OCI-LY1 (cell line): ENCODE results near the gene GUCY1A2.

Source experiments
- H2AFZ ChIP-seq: fragments of 200-600 bp; sonication (generic), shearing (Covaris generic); 2 replicates; pipeline ENCODE4 v1.6.0; 2014; ENCODE audit warnings: antibody characterized with exemption, mild to moderate bottlenecking, low read length
- H3F3A ChIP-seq: fragments of 200-600 bp; sonication (generic), shearing (Covaris generic); 2 replicates; pipeline ENCODE4 v1.6.0; 2014; ENCODE audit warnings: mild to moderate bottlenecking, antibody characterized with exemption, low read length, moderate library complexity; ENCODE audit not compliant: insufficient read depth
- H3K27ac ChIP-seq: fragments of 200-600 bp; sonication (generic); 2 replicates; pipeline ENCODE4 v1.5.1; 2014; ENCODE audit warnings: low read length, mixed run types, mild to moderate bottlenecking, low read depth; ENCODE audit not compliant: poor library complexity, severe bottlenecking
- H3K27me3 ChIP-seq: fragments of 200-600 bp; sonication (generic); 2 replicates; pipeline ENCODE4 v1.6.0; 2014; ENCODE audit warnings: antibody characterized with exemption, mild to moderate bottlenecking, low read length, moderate library complexity; ENCODE audit not compliant: insufficient read depth
- H3K36me3 ChIP-seq: fragments of 200-600 bp; sonication (generic); 2 replicates; pipeline ENCODE4 v1.6.1; 2014; ENCODE audit warnings: mild to moderate bottlenecking, antibody characterized with exemption, low read length, moderate library complexity, mixed read lengths; ENCODE audit not compliant: insufficient read depth
- H3K4me1 ChIP-seq: fragments of 200-600 bp; sonication (generic); 2 replicates; pipeline ENCODE4 v1.5.1; 2014; ENCODE audit warnings: mild to moderate bottlenecking, low read length, moderate library complexity; ENCODE audit not compliant: insufficient read depth, severe bottlenecking
- H3K4me2 ChIP-seq: fragments of 200-600 bp; sonication (generic), shearing (Covaris generic); 2 replicates; pipeline ENCODE4 v1.6.1; 2014; ENCODE audit warnings: low read length
- H3K4me3 ChIP-seq: fragments of 200-600 bp; sonication (generic); 2 replicates; pipeline ENCODE4 v1.5.1; 2014; ENCODE audit warnings: low read length, low read depth, mild to moderate bottlenecking, mixed read lengths; ENCODE audit not compliant: poor library complexity, severe bottlenecking
- H3K79me2 ChIP-seq: fragments of 200-600 bp; shearing (Covaris generic); 2 replicates; pipeline ENCODE4 v1.6.1; 2016; ENCODE audit warnings: mixed run types, low read length, mixed read lengths; ENCODE audit not compliant: insufficient read depth
- H3K9ac ChIP-seq: fragments of 200-600 bp; sonication (generic), shearing (Covaris generic); 2 replicates; pipeline ENCODE4 v1.6.1; 2014; ENCODE audit warnings: mild to moderate bottlenecking, low read length, mixed read lengths
- H3K9me2 ChIP-seq: fragments of 200-600 bp; sonication (generic), shearing (Covaris generic); 2 replicates; pipeline ENCODE4 v1.6.1; 2014; ENCODE audit warnings: low read depth, mild to moderate bottlenecking, low read length, mixed read lengths
- H3K9me3 ChIP-seq: fragments of 200-600 bp; shearing (Covaris generic); 2 replicates; pipeline ENCODE4 v1.6.1; 2014; ENCODE audit warnings: low read length, mixed read lengths
- H4K20me1 ChIP-seq: fragments of 200-600 bp; sonication (generic), shearing (Covaris generic); 2 replicates; pipeline ENCODE4 v1.6.0; 2016; ENCODE audit warnings: mild to moderate bottlenecking, low read length; ENCODE audit not compliant: insufficient read depth
- EZH2 ChIP-seq: fragments of 200-600 bp; sonication (generic), shearing (Covaris generic); IDR thresholded peaks from 2 replicates; pipeline ENCODE4 v1.8.0; 2017; ENCODE audit warnings: borderline replicate concordance, mixed run types, mild to moderate bottlenecking, antibody characterized with exemption, low read length, moderate library complexity, mixed read lengths
- TF ChIP-seq, protein P1 (sequence below): fragments of 200-600 bp; sonication (generic), shearing (Covaris generic); IDR thresholded peaks from 2 replicates; pipeline ENCODE4 v1.5.1; 2017; ENCODE audit warnings: mild to moderate bottlenecking, antibody characterized with exemption, low read length, moderate library complexity, mixed read lengths

GUCY1A2 gene

DNA sequence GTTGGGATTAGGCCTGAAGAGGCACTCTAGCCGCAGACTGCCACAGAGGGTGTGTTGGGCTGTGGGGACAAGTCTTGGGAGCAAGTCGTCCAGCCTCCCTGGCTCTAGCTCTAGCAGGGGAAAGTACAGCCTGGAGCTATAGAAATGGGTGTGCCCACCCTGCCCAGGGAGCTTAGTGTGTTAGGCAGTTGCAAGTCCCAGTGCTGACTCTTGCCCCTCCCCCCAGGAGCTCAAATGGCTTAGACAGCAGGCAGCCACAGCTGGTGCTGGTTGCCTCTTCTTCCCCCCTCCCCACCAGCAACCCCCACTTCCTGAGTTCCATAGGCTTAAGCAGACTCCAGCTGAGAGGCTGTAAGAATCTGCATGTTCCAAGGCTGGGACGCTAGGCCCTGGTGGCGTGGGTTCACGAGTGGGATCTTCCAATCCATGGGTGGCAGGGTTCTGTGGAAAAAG is 61.2 kb downstream of the GUCY1A2 start:
- no peaks in the 10 kb centered on the region for H3K27me3 ChIP-seq

DNA sequence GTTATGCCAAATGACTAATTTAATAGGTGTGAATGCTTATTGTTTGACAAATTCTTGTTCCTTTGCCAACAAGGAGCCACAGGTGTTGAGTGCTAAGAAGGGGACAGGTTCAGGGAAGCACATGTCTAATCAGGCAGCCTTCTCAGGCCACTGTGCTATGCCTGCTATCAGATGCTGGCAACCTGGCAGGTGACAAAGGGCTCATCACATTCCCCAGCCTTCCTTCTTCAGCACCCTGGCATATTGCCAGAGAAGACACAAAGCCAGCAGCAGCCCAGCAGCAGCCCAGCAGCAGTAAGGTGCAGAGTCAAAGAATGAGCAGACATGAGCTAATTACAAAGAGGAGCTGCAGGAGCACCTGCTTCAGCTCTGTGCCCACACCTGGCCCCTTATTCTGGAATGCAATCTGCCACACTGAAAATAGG is 68.2 kb downstream of the GUCY1A2 start:
- Histone ChIP-seq H2AFZ (no peak overlapping the region), H3K4me1 (no peaks in the 10 kb centered on the region), H3F3A (no peaks in the 10 kb centered on the region), H3K79me2 (no peaks in the 10 kb centered on the region), H4K20me1 (no peaks in the 10 kb centered on the region), H3K9me3 (no peaks in the 10 kb centered on the region), H3K4me3 (no peak overlapping the region), H3K4me2 (no peak overlapping the region), H3K36me3 (no peaks in the 10 kb centered on the region), H3K9me2 (no peaks in the 10 kb centered on the region), H3K27me3 (no peaks in the 10 kb centered on the region), H3K27ac (no peak overlapping the region), H3K9ac (no peak overlapping the region)
- TF ChIP-seq EZH2: no peak
- TF ChIP-seq, protein P1, sequence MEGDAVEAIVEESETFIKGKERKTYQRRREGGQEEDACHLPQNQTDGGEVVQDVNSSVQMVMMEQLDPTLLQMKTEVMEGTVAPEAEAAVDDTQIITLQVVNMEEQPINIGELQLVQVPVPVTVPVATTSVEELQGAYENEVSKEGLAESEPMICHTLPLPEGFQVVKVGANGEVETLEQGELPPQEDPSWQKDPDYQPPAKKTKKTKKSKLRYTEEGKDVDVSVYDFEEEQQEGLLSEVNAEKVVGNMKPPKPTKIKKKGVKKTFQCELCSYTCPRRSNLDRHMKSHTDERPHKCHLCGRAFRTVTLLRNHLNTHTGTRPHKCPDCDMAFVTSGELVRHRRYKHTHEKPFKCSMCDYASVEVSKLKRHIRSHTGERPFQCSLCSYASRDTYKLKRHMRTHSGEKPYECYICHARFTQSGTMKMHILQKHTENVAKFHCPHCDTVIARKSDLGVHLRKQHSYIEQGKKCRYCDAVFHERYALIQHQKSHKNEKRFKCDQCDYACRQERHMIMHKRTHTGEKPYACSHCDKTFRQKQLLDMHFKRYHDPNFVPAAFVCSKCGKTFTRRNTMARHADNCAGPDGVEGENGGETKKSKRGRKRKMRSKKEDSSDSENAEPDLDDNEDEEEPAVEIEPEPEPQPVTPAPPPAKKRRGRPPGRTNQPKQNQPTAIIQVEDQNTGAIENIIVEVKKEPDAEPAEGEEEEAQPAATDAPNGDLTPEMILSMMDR: no peak

More for the DNA sequence above, 61.2 kb downstream of the GUCY1A2 start:
- H3K27ac ChIP-seq: no peak overlapping the region
- no peaks in the 10 kb centered on the region for H3K4me1 ChIP-seq
- no peaks in the 10 kb centered on the region for H3K9me3 ChIP-seq
- no peak overlapping the region for H3K4me3 ChIP-seq
- H4K20me1 ChIP-seq: no peaks in the 10 kb centered on the region
- no peak overlapping the region for H3K9ac ChIP-seq
- no peak overlapping the region for H3K4me2 ChIP-seq
- H3K36me3 ChIP-seq: no peaks in the 10 kb centered on the region
- H3F3A ChIP-seq: no peaks in the 10 kb centered on the region
- no peak for TF ChIP-seq EZH2
- TF ChIP-seq, protein P1: no peak
- H3K9me2 ChIP-seq: no peaks in the 10 kb centered on the region
- H2AFZ ChIP-seq: no peak overlapping the region
- no peaks in the 10 kb centered on the region for H3K79me2 ChIP-seq

DNA sequence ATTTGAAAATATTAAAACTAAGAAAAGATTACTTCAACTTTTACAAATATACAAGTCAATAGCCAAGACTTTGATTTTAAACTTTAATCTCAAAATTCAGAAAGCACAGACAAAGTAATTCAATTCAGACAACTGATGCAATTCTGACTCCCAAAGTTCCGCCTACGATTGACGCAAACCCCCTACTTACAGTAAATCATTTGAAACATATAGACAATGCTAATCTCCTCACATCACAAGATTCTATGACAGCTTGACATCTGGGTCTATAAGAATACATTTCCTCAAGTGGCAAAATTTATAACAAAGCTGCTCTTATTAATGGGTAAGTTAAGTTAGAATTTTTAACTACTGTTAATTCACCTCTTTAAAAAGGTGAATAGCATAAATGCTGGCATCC is 75.2 kb downstream of the GUCY1A2 start:
- H3K4me2 ChIP-seq: no peak overlapping the region
- H3K9me2 ChIP-seq: no peaks in the 10 kb centered on the region
- no peaks in the 10 kb centered on the region for H3K79me2 ChIP-seq
- H3K4me3 ChIP-seq: no peak overlapping the region
- H3K9me3 ChIP-seq: no peaks in the 10 kb centered on the region
- no peaks in the 10 kb centered on the region for H4K20me1 ChIP-seq
- no peaks in the 10 kb centered on the region for H3K4me1 ChIP-seq
- no peak overlapping the region for H3K9ac ChIP-seq
- no peak overlapping the region for H2AFZ ChIP-seq
- no peaks in the 10 kb centered on the region for H3K36me3 ChIP-seq
- TF ChIP-seq EZH2: no peak
- TF ChIP-seq, protein P1: no peak
- no peaks in the 10 kb centered on the region for H3F3A ChIP-seq
- H3K27ac ChIP-seq: no peak overlapping the region
- no peaks in the 10 kb centered on the region for H3K27me3 ChIP-seq
